ENCODE measurements around the gene WWP2.
"Not testable (repeated sequence)": the region's sequence is repeated elsewhere in the genome, so short reads cannot be mapped to it uniquely, and the experiment has no call there.

The WWP2 gene

DNA sequence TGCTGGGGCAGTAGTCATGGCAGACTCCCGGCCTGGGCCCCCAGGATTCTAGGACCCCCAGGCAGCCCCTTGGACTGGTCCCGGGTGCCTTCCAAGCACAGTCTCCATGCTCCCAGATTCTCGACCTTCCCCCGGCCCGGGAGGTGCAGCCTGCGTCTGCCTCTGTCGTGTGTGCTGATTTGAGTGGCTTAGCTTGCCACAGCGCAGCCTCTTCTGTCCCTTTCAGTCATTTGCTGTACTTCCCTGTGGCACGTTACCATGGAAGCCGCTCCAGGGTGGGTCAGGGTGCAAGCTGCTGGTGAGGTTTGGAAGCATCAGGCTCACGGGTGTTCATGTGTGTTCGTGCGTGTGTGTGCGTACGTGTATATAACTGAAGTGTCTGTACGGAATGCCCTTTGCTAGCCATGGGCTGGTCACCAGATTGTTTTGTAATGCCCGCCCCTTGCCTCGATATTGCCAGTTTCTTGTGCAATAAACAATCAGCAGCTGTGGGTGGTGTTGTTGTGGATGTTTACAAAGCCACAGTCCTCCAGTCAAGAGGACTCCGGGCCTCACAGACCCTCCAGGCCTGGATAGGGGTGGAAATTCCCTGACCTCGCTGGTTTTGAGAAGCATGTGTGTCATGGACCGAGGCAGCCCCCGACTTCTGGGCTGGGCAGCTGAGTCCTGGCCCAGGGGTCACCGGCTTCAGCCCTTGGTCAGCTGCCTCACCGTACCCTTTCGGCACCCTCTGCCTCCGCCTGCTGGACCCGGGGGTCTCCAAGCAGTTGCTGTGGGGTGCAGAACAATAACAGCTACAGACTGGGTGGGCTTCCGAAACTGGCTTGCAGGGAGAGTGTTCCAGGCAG lies 179.3 kb downstream of the WWP2 start:
- TF ChIP-seq, protein P1, sequence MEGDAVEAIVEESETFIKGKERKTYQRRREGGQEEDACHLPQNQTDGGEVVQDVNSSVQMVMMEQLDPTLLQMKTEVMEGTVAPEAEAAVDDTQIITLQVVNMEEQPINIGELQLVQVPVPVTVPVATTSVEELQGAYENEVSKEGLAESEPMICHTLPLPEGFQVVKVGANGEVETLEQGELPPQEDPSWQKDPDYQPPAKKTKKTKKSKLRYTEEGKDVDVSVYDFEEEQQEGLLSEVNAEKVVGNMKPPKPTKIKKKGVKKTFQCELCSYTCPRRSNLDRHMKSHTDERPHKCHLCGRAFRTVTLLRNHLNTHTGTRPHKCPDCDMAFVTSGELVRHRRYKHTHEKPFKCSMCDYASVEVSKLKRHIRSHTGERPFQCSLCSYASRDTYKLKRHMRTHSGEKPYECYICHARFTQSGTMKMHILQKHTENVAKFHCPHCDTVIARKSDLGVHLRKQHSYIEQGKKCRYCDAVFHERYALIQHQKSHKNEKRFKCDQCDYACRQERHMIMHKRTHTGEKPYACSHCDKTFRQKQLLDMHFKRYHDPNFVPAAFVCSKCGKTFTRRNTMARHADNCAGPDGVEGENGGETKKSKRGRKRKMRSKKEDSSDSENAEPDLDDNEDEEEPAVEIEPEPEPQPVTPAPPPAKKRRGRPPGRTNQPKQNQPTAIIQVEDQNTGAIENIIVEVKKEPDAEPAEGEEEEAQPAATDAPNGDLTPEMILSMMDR (IDR thresholded peaks at IDR 0.05) = no peak

DNA sequence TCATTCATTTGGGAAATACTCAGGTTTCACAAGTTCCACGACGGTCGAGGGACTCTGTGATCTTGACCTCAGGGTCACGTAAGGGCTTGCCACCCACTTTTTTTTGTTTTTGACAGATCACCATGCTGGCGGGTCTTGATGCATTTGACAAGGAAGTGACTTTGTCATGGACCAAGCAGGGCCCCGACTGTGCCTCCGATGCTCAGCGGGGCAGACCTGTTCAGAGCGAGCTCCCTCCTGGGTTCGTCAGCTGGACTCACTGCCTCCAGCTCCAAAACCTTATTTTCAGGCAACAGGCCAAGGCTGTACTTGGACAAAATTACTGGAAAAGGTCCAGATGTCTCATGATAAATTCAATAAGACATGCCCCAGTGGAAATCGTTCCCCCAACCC lies 180.0 kb downstream of the WWP2 start:
- TF ChIP-seq, protein P1 (IDR thresholded peaks at IDR 0.05) = no peak

DNA sequence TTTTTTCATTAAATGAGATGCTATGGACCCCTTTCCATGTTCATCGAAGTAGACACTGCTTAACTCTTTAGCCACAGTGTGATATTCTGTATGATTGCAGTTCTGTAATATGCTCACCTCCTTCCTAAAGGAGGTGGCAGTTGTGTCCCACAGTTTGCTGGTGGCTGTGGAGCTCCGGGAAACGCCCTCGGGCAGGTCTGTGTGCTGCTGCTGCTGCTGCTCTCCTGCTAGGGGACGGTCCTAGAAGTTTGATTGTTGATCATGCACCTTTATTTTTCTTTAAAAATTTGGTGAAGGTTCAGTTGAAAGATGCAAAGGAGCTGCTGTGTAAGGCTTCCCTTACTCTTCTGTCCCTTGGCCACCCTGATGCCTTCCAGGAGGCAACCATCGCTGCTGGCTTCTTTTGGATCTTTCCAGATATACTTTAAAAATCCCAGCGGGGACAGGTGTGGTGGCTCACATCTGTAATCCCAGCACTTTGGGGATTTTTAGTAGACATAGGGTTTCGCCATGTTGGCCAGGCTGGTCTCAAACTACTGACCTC lies 180.6 kb downstream of the WWP2 start:
- TF ChIP-seq, protein P1 (IDR thresholded peaks at IDR 0.05) = no peak

DNA sequence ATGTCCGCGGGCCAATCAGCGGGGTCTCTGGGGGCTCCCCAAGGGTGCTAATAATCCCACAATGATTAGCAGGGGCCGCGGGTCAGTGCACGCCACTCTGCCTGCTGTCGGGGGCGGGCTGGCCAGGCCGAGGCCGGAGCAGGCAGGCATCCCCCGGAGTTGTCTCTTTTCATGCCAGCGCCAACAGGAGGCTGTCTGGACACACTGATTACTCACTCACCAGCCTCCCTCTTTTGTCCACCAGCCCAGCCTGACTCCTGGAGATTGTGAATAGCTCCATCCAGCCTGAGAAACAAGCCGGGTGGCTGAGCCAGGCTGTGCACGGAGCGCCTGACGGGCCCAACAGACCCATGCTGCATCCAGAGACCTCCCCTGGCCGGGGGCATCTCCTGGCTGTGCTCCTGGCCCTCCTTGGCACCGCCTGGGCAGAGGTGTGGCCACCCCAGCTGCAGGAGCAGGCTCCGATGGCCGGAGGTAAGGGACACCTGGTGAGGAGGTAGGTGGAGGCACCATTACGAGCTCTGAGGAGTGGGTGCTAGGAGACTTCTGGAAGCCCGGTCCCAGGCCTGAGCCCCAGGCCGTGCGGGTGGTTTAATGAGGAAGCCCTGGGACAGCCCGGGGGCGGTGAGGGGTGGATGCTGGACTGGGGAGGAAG lies 189.0 kb downstream of the WWP2 start, which contains the start of gene CLEC18A:
CLEC18A (plus strand) TSS at position 318 of the 655 bp plus-strand sequence; CDS start at position 351, 33 bp downstream.
- TF ChIP-seq, protein P1 (IDR thresholded peaks at IDR 0.05) = not testable (repeated sequence)
